GM21423 (cell line): ENCODE data around the gene SGK2.
"Not testable (repeated sequence)": the region's sequence is repeated elsewhere in the genome, so short reads cannot be mapped to it uniquely, and the experiment has no call there.

ENCODE experiments used
- ATAC-seq: cut with Tn5 transposase; IDR thresholded peaks from one replicate; pipeline ENCODE4 v1.9.1; 2021; ENCODE audit warnings: mild to moderate bottlenecking, moderate library complexity; ENCODE audit not compliant: unreplicated experiment

Gene SGK2

DNA sequence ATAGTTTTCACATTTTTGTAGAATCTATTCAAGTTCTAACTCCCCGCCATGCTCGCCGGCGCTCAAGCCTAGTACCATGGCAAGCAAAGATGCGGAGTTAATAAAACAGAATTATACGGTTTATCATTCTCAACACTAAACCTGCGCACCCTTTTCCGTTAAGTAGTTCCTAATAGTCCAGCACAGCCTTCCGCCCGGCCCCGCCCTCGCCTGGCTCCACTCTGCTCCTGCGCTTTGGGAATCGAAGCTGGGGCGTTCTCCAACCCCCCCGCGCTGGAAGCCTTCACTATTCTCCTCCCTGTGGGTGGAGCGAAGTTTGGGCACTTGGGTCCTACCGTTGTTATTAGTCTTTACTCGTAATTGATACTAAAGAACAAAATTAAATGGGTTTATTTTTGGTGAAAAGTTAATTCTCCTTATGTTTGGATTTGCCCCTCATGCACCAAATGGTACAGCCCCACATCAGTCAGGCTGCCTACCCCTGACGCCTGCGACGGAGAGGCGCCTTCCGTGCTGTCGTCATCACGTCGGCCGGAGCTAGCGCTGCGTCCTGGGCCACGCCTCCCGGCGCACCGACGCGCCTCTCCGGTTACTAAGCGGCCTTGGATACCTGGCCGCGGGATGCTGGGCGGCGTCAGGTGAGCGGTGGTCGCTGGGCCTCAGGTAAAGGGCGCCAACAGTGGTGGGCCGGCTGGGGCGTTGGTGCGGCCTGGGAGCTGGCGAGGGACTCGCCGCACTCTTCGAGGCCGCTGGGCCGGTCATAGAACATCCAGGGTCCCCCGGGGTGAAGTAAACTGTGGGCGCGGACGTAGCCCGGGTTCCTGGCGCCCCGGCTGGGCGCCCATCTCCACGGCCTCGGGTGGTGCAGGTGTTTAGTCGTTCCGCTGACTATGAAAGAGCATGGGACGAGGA, 31.8 kb downstream of the SGK2 start, which contains the start of gene IFT52:
TSS of gene IFT52 (plus strand) at position 546 of the 912 bp plus-strand sequence. CDS start 3,762 bp downstream, outside the sequence.
- peak; percentile 99 for ATAC-seq

DNA sequence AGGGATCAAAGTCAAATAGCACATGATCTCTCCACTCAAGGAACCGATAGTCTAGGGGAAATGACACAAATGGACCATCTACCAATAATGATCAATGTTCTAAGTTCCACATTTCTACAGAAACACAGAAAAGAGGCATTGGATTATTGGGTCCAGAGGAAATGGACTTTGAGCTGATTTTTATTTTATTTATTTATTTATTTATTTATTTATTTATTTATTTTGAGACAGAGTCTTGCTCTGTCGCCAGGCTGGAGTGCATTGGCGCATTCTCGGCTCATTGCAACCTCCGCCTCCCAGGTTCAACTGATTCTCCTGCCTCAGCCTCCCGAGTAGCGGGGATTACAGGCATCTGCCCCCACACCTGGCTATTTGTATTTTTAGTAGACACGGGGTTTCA, 43.1 kb downstream of the SGK2 start:
- not testable (repeated sequence) for ATAC-seq

DNA sequence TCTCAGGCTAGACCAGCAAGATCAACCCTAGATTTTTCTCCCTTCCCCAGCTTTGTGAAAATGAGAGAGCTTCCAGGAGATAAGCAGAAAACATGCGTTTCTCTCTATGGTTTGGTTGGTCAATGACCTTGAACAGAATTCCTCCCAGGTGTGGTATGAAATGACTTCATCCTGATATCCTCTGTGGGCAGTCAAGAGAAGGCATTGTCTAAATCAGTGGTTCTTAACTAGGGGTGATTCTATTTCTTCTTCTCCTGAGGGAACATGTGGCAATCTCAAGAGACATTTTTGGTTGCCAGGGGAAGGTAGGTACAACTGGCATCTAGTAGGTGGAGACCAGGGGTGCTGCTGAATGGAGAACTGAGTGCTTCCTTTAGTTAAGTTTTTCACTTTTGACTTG, 44.3 kb downstream of the SGK2 start:
- no peak for ATAC-seq

DNA sequence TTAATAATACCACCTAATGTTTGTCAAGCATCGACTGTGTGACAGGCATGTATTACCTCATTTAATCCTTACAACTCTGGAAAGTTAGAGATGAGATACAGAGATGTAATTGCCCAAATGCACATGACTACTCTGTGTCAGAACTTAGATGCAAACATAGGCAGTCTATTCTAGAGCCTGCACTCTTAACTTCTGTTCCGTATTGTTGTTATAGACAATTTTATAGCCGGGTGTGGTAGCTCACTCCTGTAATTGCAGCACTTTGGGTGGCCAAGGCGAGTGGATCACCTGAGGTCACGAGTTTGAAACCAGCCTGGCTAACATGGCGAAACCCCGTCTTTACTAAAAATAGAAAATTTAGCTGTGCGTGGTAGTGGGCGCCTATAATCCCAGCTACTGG, 46.9 kb downstream of the SGK2 start:
- no peak for ATAC-seq

DNA sequence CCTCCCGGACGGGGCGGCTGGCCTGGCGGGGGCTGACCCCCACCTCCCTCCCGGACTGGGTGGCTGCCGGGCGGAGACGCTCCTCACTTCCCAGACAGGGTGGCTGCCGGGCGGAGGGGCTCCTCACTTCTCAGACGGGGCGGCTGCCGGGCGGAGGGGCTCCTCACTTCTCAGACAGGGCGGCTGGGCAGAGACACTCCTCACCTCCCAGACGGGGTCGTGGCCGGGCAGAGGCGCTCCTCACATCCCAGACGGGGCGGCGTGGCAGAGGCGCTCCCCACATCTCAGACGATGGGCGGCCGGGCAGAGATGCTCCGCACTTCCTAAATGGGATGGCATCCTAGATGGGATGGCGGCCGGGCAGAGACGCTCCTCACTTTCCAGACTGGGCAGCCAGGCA, 48.5 kb downstream of the SGK2 start:
- not testable (repeated sequence) for ATAC-seq

DNA sequence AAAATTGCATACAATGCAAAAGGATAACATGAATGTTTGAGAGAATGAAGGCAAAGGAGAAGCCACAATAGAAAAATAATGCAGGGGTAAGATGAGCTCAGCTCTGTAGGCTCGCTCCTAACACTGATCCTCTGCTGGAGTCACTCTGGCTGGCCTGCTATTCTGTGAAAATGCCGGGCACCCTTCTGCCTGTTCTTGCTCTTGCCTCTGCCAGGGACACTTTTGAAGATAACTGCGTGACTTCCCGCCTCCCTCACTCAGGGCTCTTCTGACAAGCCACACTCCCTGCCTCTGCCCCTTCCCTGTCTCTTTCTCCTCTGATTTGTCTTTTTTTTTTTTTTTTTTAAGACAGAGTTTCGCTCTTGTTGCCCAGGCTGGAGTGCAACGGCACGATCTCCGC, 72.8 kb downstream of the SGK2 start:
- ATAC-seq = no peak
